Measurements from ENCODE around the gene EFCAB6. TPM values are rescaled to one million over a fixed set of nuclear protein-coding genes. Genes with fewer than 3 reads are reported as not detected.
A peak's percentile ranks its signal among the peaks of the same experiment; 100 is the strongest.

EFCAB6 gene
- total RNA-seq, 2 donors from 2014 or later = 0.12 to 1.3 TPM

- no peak overlapping the region for H3K27ac Mint-ChIP-seq
- peaks cover 8% of the 10 kb centered on the region for H3K9me3 Mint-ChIP-seq
- DNase-seq (ENCODE audit: low spot score) (no peak), ATAC-seq (no peak)
- H3K36me3 Mint-ChIP-seq = peaks cover 20% of the 10 kb centered on the region
- no peak overlapping the region for H3K4me3 Mint-ChIP-seq
- H3K27me3 Mint-ChIP-seq = peaks cover 22 to 34% of the 10 kb centered on the region in 2 donors
- H3K4me1 Mint-ChIP-seq (ENCODE audit: low read depth in 2 of 2) = no peaks in the 10 kb centered on the region
Observed at GRCh38 chr22:43706571-43707328, 105.4 kb downstream of the EFCAB6 start.

GRCh38 chr22:43706151-43706550 lies 106.0 kb downstream of the EFCAB6 start:
- Mint-ChIP-seq H3K36me3 (peaks cover 20% of the 10 kb centered on the region), H3K27me3 (peaks cover 22 to 34% of the 10 kb centered on the region in 2 donors), H3K4me3 (no peak overlapping the region), H3K4me1 (ENCODE audit: low read depth in 2 of 2) (no peaks in the 10 kb centered on the region), H3K9me3 (peaks cover 8% of the 10 kb centered on the region), H3K27ac (no peak overlapping the region)
- no peak for DNase-seq (ENCODE audit: low spot score)
- ATAC-seq = no peak

DNA sequence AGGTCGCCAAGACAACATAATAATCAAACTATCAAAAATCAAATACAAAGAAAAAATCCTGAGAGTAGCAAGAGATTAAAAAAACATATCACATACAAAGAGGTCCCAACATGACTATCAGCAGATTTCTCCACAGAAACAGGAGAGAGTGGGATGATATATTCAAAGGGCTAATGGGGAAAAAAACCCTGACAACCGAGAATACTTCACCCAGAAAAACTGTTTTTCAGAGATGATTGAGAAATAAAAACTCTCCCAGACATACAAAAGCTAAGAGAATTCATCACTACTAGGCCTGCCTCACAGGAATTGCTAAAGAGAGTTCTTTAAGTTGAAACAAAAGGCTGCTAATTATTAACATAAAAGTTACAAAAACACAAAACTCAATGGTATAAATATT lies 108.1 kb downstream of the EFCAB6 start:
- DNase-seq (ENCODE audit: low spot score) (no peak), ATAC-seq (no peak)
- Mint-ChIP-seq H3K27me3 (peaks cover 25 to 40% of the 10 kb centered on the region in 2 donors), H3K4me3 (no peak overlapping the region), H3K27ac (no peak overlapping the region), H3K4me1 (ENCODE audit: low read depth in 2 of 2) (no peaks in the 10 kb centered on the region), H3K9me3 (peaks cover 8% of the 10 kb centered on the region), H3K36me3 (peaks cover 20% of the 10 kb centered on the region)

GRCh38 chr22:43698403-43698802 lies 113.7 kb downstream of the EFCAB6 start:
- ATAC-seq (no peak), DNase-seq (ENCODE audit: low spot score) (no peak)
- Mint-ChIP-seq H3K27ac (no peak overlapping the region), H3K36me3 (peaks cover 5% of the 10 kb centered on the region), H3K4me1 (ENCODE audit: low read depth in 2 of 2) (no peaks in the 10 kb centered on the region), H3K27me3 (peaks cover 19 to 23% of the 10 kb centered on the region in 2 donors), H3K9me3 (no peaks in the 10 kb centered on the region), H3K4me3 (no peak overlapping the region)

- Mint-ChIP-seq H3K36me3 (peaks cover 3% of the 10 kb centered on the region), H3K4me1 (ENCODE audit: low read depth in 2 of 2) (no peaks in the 10 kb centered on the region), H3K27me3 (peaks cover 21 to 28% of the 10 kb centered on the region in 2 donors), H3K9me3 (no peaks in the 10 kb centered on the region), H3K27ac (no peak overlapping the region), H3K4me3 (no peak overlapping the region)
- no peak for DNase-seq (ENCODE audit: low spot score)
- ATAC-seq = no peak
Observed at GRCh38 chr22:43697894-43698293, 114.2 kb downstream of the EFCAB6 start.

DNA sequence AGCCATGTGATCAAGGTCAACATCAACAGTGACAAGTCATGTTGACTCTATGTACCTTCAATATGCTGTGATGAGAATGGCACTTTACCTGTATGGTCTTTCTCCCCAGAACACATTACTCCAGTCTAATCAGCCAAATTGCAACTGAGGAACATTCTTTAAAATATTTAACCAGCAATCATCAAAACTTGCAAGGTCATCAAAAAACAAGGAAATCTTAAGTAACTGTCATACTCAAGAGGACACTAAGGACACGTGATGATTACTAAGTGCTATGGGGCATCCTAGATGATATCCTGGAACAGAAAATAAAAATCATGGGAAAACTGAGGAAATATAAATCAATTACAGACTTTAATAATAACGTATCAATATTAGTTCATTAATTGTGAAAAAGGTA lies 118.9 kb downstream of the EFCAB6 start:
- no peaks in the 10 kb centered on the region for H3K9me3 Mint-ChIP-seq
- H3K27ac Mint-ChIP-seq = no peak overlapping the region
- no peak overlapping the region for H3K4me3 Mint-ChIP-seq
- peaks cover 20 to 48% of the 10 kb centered on the region in 2 donors for H3K27me3 Mint-ChIP-seq
- no peaks in the 10 kb centered on the region for H3K4me1 Mint-ChIP-seq (ENCODE audit: low read depth in 2 of 2)
- DNase-seq (ENCODE audit: low spot score) (no peak), ATAC-seq (no peak)
- peaks cover 12% of the 10 kb centered on the region for H3K36me3 Mint-ChIP-seq

GRCh38 chr22:43689356-43689755 lies 122.7 kb downstream of the EFCAB6 start:
- ATAC-seq (no peak), DNase-seq (ENCODE audit: low spot score) (no peak)
- H3K36me3 Mint-ChIP-seq = peaks cover 12% of the 10 kb centered on the region
- no peak overlapping the region for H3K4me3 Mint-ChIP-seq
- no peaks in the 10 kb centered on the region for H3K9me3 Mint-ChIP-seq
- no peaks in the 10 kb centered on the region for H3K4me1 Mint-ChIP-seq (ENCODE audit: low read depth in 2 of 2)
- H3K27ac Mint-ChIP-seq = no peak overlapping the region
- peaks cover 17 to 37% of the 10 kb centered on the region in 2 donors for H3K27me3 Mint-ChIP-seq

- Mint-ChIP-seq H3K27ac (no peak overlapping the region), H3K4me1 (ENCODE audit: low read depth in 2 of 2) (no peaks in the 10 kb centered on the region), H3K4me3 (no peak overlapping the region), H3K36me3 (no peaks in the 10 kb centered on the region), H3K27me3 (peaks cover 0 to 11% of the 10 kb centered on the region in 2 donors), H3K9me3 (no peaks in the 10 kb centered on the region)
- no peak for DNase-seq (ENCODE audit: low spot score)
- ATAC-seq = no peak
Observed at GRCh38 chr22:43682851-43683250, 129.3 kb downstream of the EFCAB6 start.

DNA sequence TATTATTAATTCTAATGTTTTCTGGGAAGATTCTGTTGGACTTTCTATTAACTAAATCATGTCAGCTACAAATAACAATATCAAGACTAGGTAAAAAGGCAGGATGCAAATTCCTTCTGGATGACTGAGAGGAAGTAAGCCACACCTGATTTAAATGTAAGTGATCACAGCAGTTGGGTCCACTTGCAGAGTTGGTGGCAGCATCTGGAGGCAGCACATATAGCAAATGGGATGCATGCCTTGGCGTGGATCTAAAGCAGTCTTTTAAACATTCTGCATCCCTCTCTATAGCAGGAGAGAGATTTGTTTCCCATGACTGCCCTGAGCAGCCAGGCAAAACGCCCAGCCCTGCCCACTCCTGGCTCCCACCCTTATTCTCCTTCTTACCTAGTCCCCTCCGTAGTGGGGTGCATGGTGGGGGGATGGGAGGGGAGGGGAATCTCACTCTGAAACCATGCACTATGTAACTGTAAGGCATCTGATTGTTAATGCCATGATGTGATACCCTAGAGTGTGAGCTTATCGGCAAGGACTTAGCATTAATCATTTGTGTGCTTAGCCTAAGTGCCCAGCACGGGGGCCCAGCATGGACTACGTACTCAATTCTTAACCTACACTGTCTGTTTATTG lies 130.3 kb downstream of the EFCAB6 start:
- Mint-ChIP-seq H3K27me3 (peaks cover 0 to 11% of the 10 kb centered on the region in 2 donors), H3K27ac (no peak overlapping the region), H3K4me3 (no peak overlapping the region), H3K36me3 (no peaks in the 10 kb centered on the region), H3K9me3 (no peaks in the 10 kb centered on the region), H3K4me1 (ENCODE audit: low read depth in 2 of 2) (no peaks in the 10 kb centered on the region)
- no peak for ATAC-seq
- DNase-seq (ENCODE audit: low spot score) = no peak

DNA sequence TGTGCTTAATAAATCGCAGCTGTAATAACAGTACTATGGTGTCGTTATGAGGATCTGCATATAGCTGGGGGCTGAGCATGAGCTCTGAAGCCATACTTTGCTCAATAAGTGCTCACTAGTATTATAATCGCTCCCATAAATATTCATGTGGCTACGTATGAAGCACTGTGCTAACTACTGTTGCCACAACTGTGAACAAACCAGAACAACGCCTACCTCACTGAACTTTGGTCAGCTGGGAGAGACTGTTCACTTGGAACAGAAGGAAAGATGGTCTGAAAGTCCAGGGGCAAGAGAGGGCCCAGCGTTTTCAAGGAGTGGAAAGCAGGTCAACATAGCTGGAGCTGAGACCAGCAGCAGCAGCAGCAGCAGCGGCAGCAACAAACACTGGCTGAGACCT lies 141.6 kb downstream of the EFCAB6 start:
- Mint-ChIP-seq H3K4me3 (no peak overlapping the region), H3K4me1 (ENCODE audit: low read depth in 2 of 2) (no peaks in the 10 kb centered on the region), H3K27ac (no peak overlapping the region), H3K27me3 (peaks cover 0 to 13% of the 10 kb centered on the region in 2 donors), H3K9me3 (no peaks in the 10 kb centered on the region), H3K36me3 (no peaks in the 10 kb centered on the region)
- DNase-seq (ENCODE audit: low spot score) = no peak
- peak in 1 of 2 donors; percentile 43 for ATAC-seq

DNA sequence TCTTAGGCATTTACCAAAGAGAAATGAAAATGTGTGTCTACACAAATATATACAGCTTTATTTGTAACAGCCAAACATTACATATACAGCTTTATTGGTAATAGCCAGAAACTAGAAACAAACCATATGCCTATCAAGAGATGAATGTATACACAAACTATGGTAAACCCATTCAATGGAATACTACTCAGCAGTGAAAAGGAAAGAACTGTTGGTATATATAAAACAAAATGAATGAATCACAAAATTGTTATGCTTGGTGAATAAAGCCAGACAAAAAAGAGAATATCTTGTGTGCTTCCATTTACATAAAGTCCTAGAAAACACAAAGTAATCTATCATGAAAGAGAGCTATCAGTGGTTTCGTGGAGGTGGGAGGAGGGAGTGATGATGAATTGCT lies 142.9 kb downstream of the EFCAB6 start:
- H3K4me1 Mint-ChIP-seq (ENCODE audit: low read depth in 2 of 2) = no peaks in the 10 kb centered on the region
- H3K36me3 Mint-ChIP-seq = no peaks in the 10 kb centered on the region
- H3K27me3 Mint-ChIP-seq = peaks cover 5 to 21% of the 10 kb centered on the region in 2 donors
- H3K27ac Mint-ChIP-seq = no peak overlapping the region
- no peak for ATAC-seq
- no peak overlapping the region for H3K4me3 Mint-ChIP-seq
- no peak for DNase-seq (ENCODE audit: low spot score)
- no peaks in the 10 kb centered on the region for H3K9me3 Mint-ChIP-seq

DNA sequence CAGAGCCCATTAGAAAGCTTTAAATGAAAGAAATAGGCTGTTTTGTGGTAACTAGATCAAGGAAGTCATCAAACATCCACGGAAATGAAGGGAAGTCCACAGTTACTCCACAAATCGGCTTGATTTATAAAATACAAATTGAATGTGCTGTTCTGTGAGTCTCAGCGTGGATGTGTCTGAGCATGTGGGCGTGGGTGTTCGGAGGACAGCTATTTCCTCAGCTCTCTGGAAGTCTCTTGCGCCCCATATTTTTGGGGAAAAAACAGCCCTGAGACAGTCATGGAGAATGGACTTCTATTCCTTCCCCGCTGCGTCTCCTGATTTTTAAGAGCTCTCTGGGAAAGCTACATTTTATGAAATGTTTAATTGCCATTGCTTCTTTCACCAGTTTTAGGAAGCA lies 144.4 kb downstream of the EFCAB6 start:
- Mint-ChIP-seq H3K4me1 (ENCODE audit: low read depth in 2 of 2) (no peaks in the 10 kb centered on the region), H3K4me3 (no peak overlapping the region), H3K36me3 (no peaks in the 10 kb centered on the region), H3K27ac (no peak overlapping the region), H3K9me3 (no peaks in the 10 kb centered on the region), H3K27me3 (peaks cover 8 to 22% of the 10 kb centered on the region in 2 donors)
- ATAC-seq (no peak), DNase-seq (ENCODE audit: low spot score) (no peak)

- no peak for ATAC-seq
- Mint-ChIP-seq H3K9me3 (no peaks in the 10 kb centered on the region), H3K4me1 (ENCODE audit: low read depth in 2 of 2) (no peaks in the 10 kb centered on the region), H3K27ac (no peak overlapping the region), H3K36me3 (no peaks in the 10 kb centered on the region), H3K27me3 (peaks cover 8 to 17% of the 10 kb centered on the region in 2 donors), H3K4me3 (no peak overlapping the region)
- no peak for DNase-seq (ENCODE audit: low spot score)
Observed at GRCh38 chr22:43666457-43666856, 145.6 kb downstream of the EFCAB6 start.

DNA sequence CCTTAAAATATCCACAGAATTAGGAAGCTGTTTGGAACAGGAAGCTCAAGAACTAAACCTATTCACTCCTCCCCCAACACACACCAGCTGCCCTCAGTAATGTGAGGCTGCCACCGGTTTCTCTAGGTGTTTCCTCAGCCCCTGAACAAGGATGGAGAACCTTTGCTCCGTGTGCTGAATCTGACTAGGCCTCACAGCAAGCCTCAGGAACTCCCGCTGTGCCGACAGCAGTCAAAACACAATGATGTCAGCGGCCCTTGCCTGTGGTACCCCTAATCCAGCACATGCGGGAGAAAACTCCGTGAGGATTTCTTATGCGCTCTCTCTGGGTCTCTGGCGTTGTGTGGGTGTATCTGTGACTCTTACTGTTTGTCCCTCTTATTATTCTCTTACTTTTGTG lies 153.3 kb downstream of the EFCAB6 start:
- Mint-ChIP-seq H3K4me3 (no peak overlapping the region), H3K27me3 (peaks cover 0 to 11% of the 10 kb centered on the region in 2 donors), H3K36me3 (no peaks in the 10 kb centered on the region), H3K9me3 (no peaks in the 10 kb centered on the region), H3K27ac (no peak overlapping the region), H3K4me1 (ENCODE audit: low read depth in 2 of 2) (no peaks in the 10 kb centered on the region)
- no peak for ATAC-seq
- no peak for DNase-seq (ENCODE audit: low spot score)

All from natural killer cell treated with Interleukin-12 subunit alpha and Interleukin-12 subunit beta and Interleukin-15 and Interleukin-18, amount 100 ng/mL, for 72 hours (primary cell).